ENCODE data around the gene PXDN.
"Not testable (repeated sequence)": the region's sequence is repeated elsewhere in the genome, so short reads cannot be mapped to it uniquely, and the experiment has no call there.

- not testable (repeated sequence) for TF ChIP-seq ZFP30 (CRISPR knock-in tag; IDR thresholded peaks at IDR 0.05); GLIS3 (CRISPR knock-in tag; IDR thresholded peaks at IDR 0.05); RARB (CRISPR knock-in tag; IDR thresholded peaks at IDR 0.05); ZNF8 (CRISPR knock-in tag; IDR thresholded peaks at IDR 0.05); TSHZ2 (CRISPR knock-in tag; IDR thresholded peaks at IDR 0.05); ZNF70 (CRISPR knock-in tag; IDR thresholded peaks at IDR 0.05); ISL1 (CRISPR knock-in tag; IDR thresholded peaks at IDR 0.05); ZFP3 (CRISPR knock-in tag; IDR thresholded peaks at IDR 0.05); ZNF565 (CRISPR knock-in tag; conservative IDR thresholded peaks at IDR 0.05; ENCODE audit: low read depth); TCF4 (CRISPR knock-in tag; IDR thresholded peaks at IDR 0.05; ENCODE audit: borderline replicate concordance); ZC3H10 (CRISPR knock-in tag; IDR thresholded peaks at IDR 0.05)
- TF ChIP-seq, protein P1, sequence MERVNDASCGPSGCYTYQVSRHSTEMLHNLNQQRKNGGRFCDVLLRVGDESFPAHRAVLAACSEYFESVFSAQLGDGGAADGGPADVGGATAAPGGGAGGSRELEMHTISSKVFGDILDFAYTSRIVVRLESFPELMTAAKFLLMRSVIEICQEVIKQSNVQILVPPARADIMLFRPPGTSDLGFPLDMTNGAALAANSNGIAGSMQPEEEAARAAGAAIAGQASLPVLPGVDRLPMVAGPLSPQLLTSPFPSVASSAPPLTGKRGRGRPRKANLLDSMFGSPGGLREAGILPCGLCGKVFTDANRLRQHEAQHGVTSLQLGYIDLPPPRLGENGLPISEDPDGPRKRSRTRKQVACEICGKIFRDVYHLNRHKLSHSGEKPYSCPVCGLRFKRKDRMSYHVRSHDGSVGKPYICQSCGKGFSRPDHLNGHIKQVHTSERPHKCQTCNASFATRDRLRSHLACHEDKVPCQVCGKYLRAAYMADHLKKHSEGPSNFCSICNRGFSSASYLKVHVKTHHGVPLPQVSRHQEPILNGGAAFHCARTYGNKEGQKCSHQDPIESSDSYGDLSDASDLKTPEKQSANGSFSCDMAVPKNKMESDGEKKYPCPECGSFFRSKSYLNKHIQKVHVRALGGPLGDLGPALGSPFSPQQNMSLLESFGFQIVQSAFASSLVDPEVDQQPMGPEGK (CRISPR knock-in tag; IDR thresholded peaks at IDR 0.05; ENCODE audit: borderline replicate concordance) = not testable (repeated sequence)
- TF ChIP-seq, protein P2, sequence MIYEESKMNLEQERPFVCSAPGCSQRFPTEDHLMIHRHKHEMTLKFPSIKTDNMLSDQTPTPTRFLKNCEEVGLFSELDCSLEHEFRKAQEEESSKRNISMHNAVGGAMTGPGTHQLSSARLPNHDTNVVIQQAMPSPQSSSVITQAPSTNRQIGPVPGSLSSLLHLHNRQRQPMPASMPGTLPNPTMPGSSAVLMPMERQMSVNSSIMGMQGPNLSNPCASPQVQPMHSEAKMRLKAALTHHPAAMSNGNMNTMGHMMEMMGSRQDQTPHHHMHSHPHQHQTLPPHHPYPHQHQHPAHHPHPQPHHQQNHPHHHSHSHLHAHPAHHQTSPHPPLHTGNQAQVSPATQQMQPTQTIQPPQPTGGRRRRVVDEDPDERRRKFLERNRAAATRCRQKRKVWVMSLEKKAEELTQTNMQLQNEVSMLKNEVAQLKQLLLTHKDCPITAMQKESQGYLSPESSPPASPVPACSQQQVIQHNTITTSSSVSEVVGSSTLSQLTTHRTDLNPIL (CRISPR knock-in tag; IDR thresholded peaks at IDR 0.05; ENCODE audit: low read depth) = not testable (repeated sequence)
These were observed 11.0 kb downstream of the PXDN start for GRCh38 chr2:1733298-1733697.
